DOHH2 (cell line): Measurements from ENCODE around the gene PRSS48.

Experiments used
- EZH2phosphoT487 ChIP-seq: fragments of 200-600 bp; sonication (generic); IDR thresholded peaks from 2 replicates; pipeline ENCODE4 v1.6.1; 2017; ENCODE audit warnings: borderline replicate concordance, mild to moderate bottlenecking, antibody characterized with exemption, low read length, moderate library complexity, mixed read lengths
- TF ChIP-seq, protein P1 (sequence below): fragments of 200-600 bp; sonication (generic); IDR thresholded peaks from one replicate; pipeline ENCODE4 v1.5.1; 2014; ENCODE audit warnings: antibody characterized with exemption, mild to moderate bottlenecking, low read depth, low read length; ENCODE audit not compliant: poor library complexity, severe bottlenecking

GRCh38 chr4:151248519-151248918 is 28.4 kb upstream of the PRSS48 start:
- TF ChIP-seq, protein P1, sequence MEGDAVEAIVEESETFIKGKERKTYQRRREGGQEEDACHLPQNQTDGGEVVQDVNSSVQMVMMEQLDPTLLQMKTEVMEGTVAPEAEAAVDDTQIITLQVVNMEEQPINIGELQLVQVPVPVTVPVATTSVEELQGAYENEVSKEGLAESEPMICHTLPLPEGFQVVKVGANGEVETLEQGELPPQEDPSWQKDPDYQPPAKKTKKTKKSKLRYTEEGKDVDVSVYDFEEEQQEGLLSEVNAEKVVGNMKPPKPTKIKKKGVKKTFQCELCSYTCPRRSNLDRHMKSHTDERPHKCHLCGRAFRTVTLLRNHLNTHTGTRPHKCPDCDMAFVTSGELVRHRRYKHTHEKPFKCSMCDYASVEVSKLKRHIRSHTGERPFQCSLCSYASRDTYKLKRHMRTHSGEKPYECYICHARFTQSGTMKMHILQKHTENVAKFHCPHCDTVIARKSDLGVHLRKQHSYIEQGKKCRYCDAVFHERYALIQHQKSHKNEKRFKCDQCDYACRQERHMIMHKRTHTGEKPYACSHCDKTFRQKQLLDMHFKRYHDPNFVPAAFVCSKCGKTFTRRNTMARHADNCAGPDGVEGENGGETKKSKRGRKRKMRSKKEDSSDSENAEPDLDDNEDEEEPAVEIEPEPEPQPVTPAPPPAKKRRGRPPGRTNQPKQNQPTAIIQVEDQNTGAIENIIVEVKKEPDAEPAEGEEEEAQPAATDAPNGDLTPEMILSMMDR, result no peak
- no peak for TF ChIP-seq EZH2phosphoT487
